GM12892 (cell line): ENCODE measurements around the gene MAST3.

Experiments used
- POLR2A ChIP-seq: IDR thresholded peaks from 2 replicates; pipeline ENCODE4 v1.6.1; 2011; ENCODE audit warnings: low read depth, low read length, control low read depth
- POLR2AphosphoS5 ChIP-seq: IDR thresholded peaks from 2 replicates; pipeline ENCODE4 v1.6.1; 2011; ENCODE audit warnings: low read depth, low read length, control low read depth
- TAF1 ChIP-seq: IDR thresholded peaks from 2 replicates; pipeline ENCODE4 v1.6.1; 2011; ENCODE audit warnings: low read depth, mild to moderate bottlenecking, control low read depth, low read length, borderline replicate concordance

DNA sequence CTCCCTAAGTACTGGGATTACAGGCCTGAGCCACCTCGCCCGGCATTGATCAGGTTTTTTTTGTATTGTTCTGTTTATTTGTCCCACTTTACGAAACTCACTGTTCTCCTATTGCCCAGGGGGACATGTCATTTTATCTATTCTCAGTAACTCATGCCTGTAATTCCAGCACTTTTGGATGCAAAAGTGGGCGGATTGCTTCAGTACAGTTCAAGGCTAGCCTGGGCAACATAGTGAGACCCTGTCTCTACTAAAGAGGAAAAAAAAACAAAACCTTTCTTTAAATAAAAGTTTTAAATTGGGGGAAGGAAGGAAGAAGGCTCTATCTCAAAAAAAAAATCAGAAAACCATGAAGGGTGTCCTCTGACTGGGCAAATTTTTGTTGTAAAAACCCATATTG is 92.7 kb downstream of the MAST3 start:
- TF ChIP-seq TAF1 = no peak
- no peak for TF ChIP-seq POLR2AphosphoS5
- no peak for TF ChIP-seq POLR2A
